OCI-LY3 (cell line): ENCODE data around the gene LRP2.

Experiments used
- EZH2phosphoT487 ChIP-seq: fragments of 200-600 bp; shearing (Covaris generic); IDR thresholded peaks from 2 replicates; pipeline ENCODE4 v1.6.1; 2018; ENCODE audit warnings: antibody characterized with exemption, mixed run types, low read depth
- TF ChIP-seq, protein P1 (sequence below): fragments of 200-600, 300-600 bp; sonication (generic); IDR thresholded peaks from 2 replicates; pipeline ENCODE4 v1.5.1; 2014; ENCODE audit warnings: antibody characterized with exemption, low read length, low read depth

GRCh38 chr2:169139145-169139544 is 223.2 kb downstream of the LRP2 start:
- TF ChIP-seq, protein P1, sequence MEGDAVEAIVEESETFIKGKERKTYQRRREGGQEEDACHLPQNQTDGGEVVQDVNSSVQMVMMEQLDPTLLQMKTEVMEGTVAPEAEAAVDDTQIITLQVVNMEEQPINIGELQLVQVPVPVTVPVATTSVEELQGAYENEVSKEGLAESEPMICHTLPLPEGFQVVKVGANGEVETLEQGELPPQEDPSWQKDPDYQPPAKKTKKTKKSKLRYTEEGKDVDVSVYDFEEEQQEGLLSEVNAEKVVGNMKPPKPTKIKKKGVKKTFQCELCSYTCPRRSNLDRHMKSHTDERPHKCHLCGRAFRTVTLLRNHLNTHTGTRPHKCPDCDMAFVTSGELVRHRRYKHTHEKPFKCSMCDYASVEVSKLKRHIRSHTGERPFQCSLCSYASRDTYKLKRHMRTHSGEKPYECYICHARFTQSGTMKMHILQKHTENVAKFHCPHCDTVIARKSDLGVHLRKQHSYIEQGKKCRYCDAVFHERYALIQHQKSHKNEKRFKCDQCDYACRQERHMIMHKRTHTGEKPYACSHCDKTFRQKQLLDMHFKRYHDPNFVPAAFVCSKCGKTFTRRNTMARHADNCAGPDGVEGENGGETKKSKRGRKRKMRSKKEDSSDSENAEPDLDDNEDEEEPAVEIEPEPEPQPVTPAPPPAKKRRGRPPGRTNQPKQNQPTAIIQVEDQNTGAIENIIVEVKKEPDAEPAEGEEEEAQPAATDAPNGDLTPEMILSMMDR: no peak
- TF ChIP-seq EZH2phosphoT487: no peak
